Osteocyte (in vitro differentiated cells): ENCODE measurements around the gene PEF1. TPM values are rescaled to one million over a fixed set of nuclear protein-coding genes. Genes with fewer than 3 reads are reported as not detected.

Experiments
- DNase-seq: peaks from one replicate; pipeline ENCODE4 v3.0.0; 2021; ENCODE audit warnings: mixed read lengths; ENCODE audit not compliant: unreplicated experiment; ENCODE audit errors: extremely low spot score
- H3K27ac Mint-ChIP-seq: one replicate; pipeline ENCODE4 v1.8.0; 2021; ENCODE audit warnings: mild to moderate bottlenecking, mixed read lengths; ENCODE audit not compliant: unreplicated experiment
- H3K27me3 Mint-ChIP-seq: one replicate; pipeline ENCODE4 v1.8.0; 2021; ENCODE audit warnings: mixed read lengths; ENCODE audit not compliant: unreplicated experiment
- H3K36me3 Mint-ChIP-seq: one replicate; pipeline ENCODE4 v1.8.0; 2021; ENCODE audit warnings: mixed read lengths; ENCODE audit not compliant: unreplicated experiment
- H3K4me1 Mint-ChIP-seq: one replicate; pipeline ENCODE4 v1.8.0; 2021; ENCODE audit warnings: mixed read lengths; ENCODE audit not compliant: unreplicated experiment
- H3K4me3 Mint-ChIP-seq: one replicate; pipeline ENCODE4 v1.8.0; 2021; ENCODE audit warnings: mild to moderate bottlenecking, moderate library complexity, mixed read lengths; ENCODE audit not compliant: unreplicated experiment
- H3K9me3 Mint-ChIP-seq: one replicate; pipeline ENCODE4 v1.8.0; 2021; ENCODE audit warnings: mixed read lengths; ENCODE audit not compliant: unreplicated experiment
- CTCF ChIP-seq: fragments of 200-600 bp; sonication (generic); IDR thresholded peaks from 2 replicates; pipeline ENCODE4 v1.5.0; 2021; ENCODE audit warnings: antibody characterized with exemption, mild to moderate bottlenecking, moderate library complexity
- total RNA-seq: library from RNA; stranded (reverse); gene quantifications from 2 replicates; pipeline ENCODE4 v1.2.1, GENCODE V29; 2021

PEF1 gene
- total RNA-seq, 1 donor from 2014 or later: 57.0 TPM

- no peak for TF ChIP-seq CTCF
- H3K9me3 Mint-ChIP-seq: no peaks in the 10 kb centered on the region
- H3K27me3 Mint-ChIP-seq: no peaks in the 10 kb centered on the region
- H3K36me3 Mint-ChIP-seq: no peaks in the 10 kb centered on the region
- H3K4me1 Mint-ChIP-seq: peaks cover 11% of the 10 kb centered on the region
- DNase-seq: no peak
- H3K4me3 Mint-ChIP-seq: no peak overlapping the region
- no peak overlapping the region for H3K27ac Mint-ChIP-seq
These were observed 5.1 kb downstream of the PEF1 start for GRCh38 chr1:31639543-31639942.

- TF ChIP-seq CTCF: no peak
- H3K27ac Mint-ChIP-seq: no peak overlapping the region
- no peak overlapping the region for H3K4me3 Mint-ChIP-seq
- H3K9me3 Mint-ChIP-seq: no peaks in the 10 kb centered on the region
- no peaks in the 10 kb centered on the region for H3K36me3 Mint-ChIP-seq
- no peaks in the 10 kb centered on the region for H3K27me3 Mint-ChIP-seq
- no peak for DNase-seq
- peaks cover 2% of the 10 kb centered on the region for H3K4me1 Mint-ChIP-seq
These were observed 6.6 kb downstream of the PEF1 start for GRCh38 chr1:31637915-31638673.

- no peak overlapping the region for H3K27ac Mint-ChIP-seq
- no peak overlapping the region for H3K4me3 Mint-ChIP-seq
- H3K36me3 Mint-ChIP-seq: peaks cover 33% of the 10 kb centered on the region
- no peak for DNase-seq
- H3K4me1 Mint-ChIP-seq: peaks cover 2% of the 10 kb centered on the region
- no peaks in the 10 kb centered on the region for H3K9me3 Mint-ChIP-seq
- TF ChIP-seq CTCF: peak; percentile 47
- H3K27me3 Mint-ChIP-seq: no peaks in the 10 kb centered on the region
These were observed 11.6 kb downstream of the PEF1 start for GRCh38 chr1:31633117-31633516.

GRCh38 chr1:31632649-31633048 is 12.0 kb downstream of the PEF1 start:
- H3K9me3 Mint-ChIP-seq: no peaks in the 10 kb centered on the region
- H3K27me3 Mint-ChIP-seq: no peaks in the 10 kb centered on the region
- H3K4me3 Mint-ChIP-seq: no peak overlapping the region
- no peak for TF ChIP-seq CTCF
- H3K4me1 Mint-ChIP-seq: peaks cover 2% of the 10 kb centered on the region
- DNase-seq: no peak
- peaks cover 35% of the 10 kb centered on the region for H3K36me3 Mint-ChIP-seq
- no peak overlapping the region for H3K27ac Mint-ChIP-seq

GRCh38 chr1:31628931-31629556 is 15.6 kb downstream of the PEF1 start:
- no peak overlapping the region for H3K27ac Mint-ChIP-seq
- peaks cover 9% of the 10 kb centered on the region for H3K4me1 Mint-ChIP-seq
- no peaks in the 10 kb centered on the region for H3K9me3 Mint-ChIP-seq
- no peak for DNase-seq
- TF ChIP-seq CTCF: no peak
- no peak overlapping the region for H3K4me3 Mint-ChIP-seq
- no peaks in the 10 kb centered on the region for H3K27me3 Mint-ChIP-seq
- H3K36me3 Mint-ChIP-seq: peaks cover 35% of the 10 kb centered on the region
